SK-MEL-5 (cell line): ENCODE data around the gene PGLYRP3. TPM values are rescaled to one million over a fixed set of nuclear protein-coding genes. Genes with fewer than 3 reads are reported as not detected.

Source experiments
- DNase-seq: peaks from one replicate; pipeline ENCODE4 v3.0.0-alpha.2; 2016; ENCODE audit warnings: low read depth, low spot score
- in situ Hi-C: cut with HindIII; loops from 2 replicates; pipeline ENCODE4 v1.10.0; 2016; ENCODE audit warnings: low sequenced_read_pairs, high pct_unique_total_duplicates, low pct_unique_long_range_greater_than_20kb
- small RNA-seq, 2 experiments: library from RNA; depleted of rRNA; stranded (forward); fragments of <200 nt; gene quantifications; one replicate each; pipeline ENCODE3, GENCODE V24; 2014
- total RNA-seq: library from RNA; depleted of rRNA; stranded (reverse); fragments of >200 nt; shearing (Covaris generic); gene quantifications from 2 replicates; pipeline ENCODE4 v1.2.3, GENCODE V29; 2014; rRNA removed

Gene PGLYRP3
- total RNA-seq, 1 experiment from 2014 or later, result not detected

DNA sequence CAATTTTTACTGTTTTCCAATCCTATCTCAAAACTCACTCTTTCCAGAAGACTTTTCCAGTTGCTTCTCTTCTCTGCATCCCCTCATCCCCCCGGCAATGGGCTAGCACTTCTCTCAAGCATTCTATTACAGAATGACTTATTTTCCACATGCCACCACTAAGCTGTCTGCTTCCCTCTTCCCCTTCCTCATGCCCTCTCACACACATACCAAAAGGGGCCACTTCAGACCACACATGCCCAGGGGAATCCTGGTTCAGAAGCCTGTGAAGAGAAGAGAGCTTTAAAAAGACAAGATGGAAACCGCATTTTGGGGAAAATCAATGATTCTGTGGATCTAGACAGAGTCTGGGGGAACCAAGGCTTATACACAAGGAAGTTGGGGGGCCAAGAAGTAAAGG lies 61.7 kb downstream of the PGLYRP3 start:
- DNase-seq, result no peak
- in situ Hi-C loops, result loop anchor here (25.0 kb wide), 1 partner anchor 1989 kb away; the partner anchor contains the start of gene PSMD4

DNA sequence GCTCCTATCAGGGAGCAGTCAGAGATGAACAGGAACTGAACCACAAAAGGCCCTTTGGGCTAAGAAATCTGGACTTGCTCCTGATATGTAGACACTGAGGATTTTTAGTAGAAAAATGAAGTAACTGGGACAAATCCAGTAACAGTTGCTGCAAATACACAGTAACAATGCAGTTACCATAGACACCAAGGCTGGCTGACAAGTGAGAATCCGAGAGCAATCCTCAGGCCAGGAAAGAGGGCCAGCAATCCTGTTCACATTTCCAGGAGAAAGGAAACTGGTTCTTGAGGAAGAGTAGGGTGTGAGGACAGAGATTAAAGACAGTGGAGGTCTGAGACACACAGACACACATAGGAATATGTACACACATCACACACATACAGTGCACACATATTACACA lies 62.6 kb downstream of the PGLYRP3 start:
- no peak for DNase-seq
- in situ Hi-C loops, result loop anchor here (25.0 kb wide), 1 partner anchor 1988 kb away; the partner anchor contains the start of gene PSMD4

- in situ Hi-C loops, result no loop called here
- no peak for DNase-seq
Measured at GRCh38 chr1:153248176-153248879, 64.4 kb downstream of the PGLYRP3 start.

Small RNA genes lying within 50 kb of the gene (small RNA-seq; reads per million reads assigned to genes)
- gene RNU6-160P, result 0 reads per million in 2 experiments

Other genes starting within 250 kb of the PGLYRP3 start
- not detected in 2 replicates for gene SPRR2B, start 241.3 kb downstream of the PGLYRP3 start, total RNA-seq
- not detected in 2 replicates for gene SPRR2E, start 218.4 kb downstream of the PGLYRP3 start, total RNA-seq
- gene SPRR2F, start 199.4 kb downstream of the PGLYRP3 start, total RNA-seq, result 0.18 and 0.51 TPM in 2 replicates
- not detected in 2 replicates for gene SPRR2G, start 162.1 kb downstream of the PGLYRP3 start, total RNA-seq
- gene LELP1, start 109.5 kb downstream of the PGLYRP3 start, total RNA-seq, result not detected in 2 replicates
- not detected in 2 replicates for gene PRR9, start 95.4 kb downstream of the PGLYRP3 start, total RNA-seq
- not detected in 2 replicates for gene LORICRIN, start 53.3 kb downstream of the PGLYRP3 start, total RNA-seq
- not detected in 2 replicates for gene PGLYRP4, start 35.9 kb upstream of the PGLYRP3 start, total RNA-seq
- gene S100A9, start 44.9 kb upstream of the PGLYRP3 start, total RNA-seq, result not detected in 2 replicates
- gene S100A12, start 62.7 kb upstream of the PGLYRP3 start, total RNA-seq, result not detected in 2 replicates
- not detected in 2 replicates for gene S100A8, start 78.1 kb upstream of the PGLYRP3 start, total RNA-seq
- gene S100A7A, start 103.6 kb upstream of the PGLYRP3 start, total RNA-seq, result not detected in 2 replicates
- gene S100A7, start 147.7 kb upstream of the PGLYRP3 start, total RNA-seq, result not detected in 2 replicates
- 185 and 198 TPM in 2 replicates for gene S100A6, start 223.0 kb upstream of the PGLYRP3 start, total RNA-seq
- gene S100A5, start 228.0 kb upstream of the PGLYRP3 start, total RNA-seq, result not detected in 2 replicates
- 0.51 TPM in 1 of 2 replicates, not detected in the other for gene S100A4, start 232.9 kb upstream of the PGLYRP3 start, total RNA-seq
- gene S100A3, start 236.3 kb upstream of the PGLYRP3 start, total RNA-seq, result 0.63 TPM in 1 of 2 replicates, not detected in the other